ENCODE data around the gene PPP1R3F.
A peak's percentile ranks its signal among the peaks of the same experiment; 100 is the strongest.
"Not testable (repeated sequence)": the region's sequence is repeated elsewhere in the genome, so short reads cannot be mapped to it uniquely, and the experiment has no call there.

Gene PPP1R3F

DNA sequence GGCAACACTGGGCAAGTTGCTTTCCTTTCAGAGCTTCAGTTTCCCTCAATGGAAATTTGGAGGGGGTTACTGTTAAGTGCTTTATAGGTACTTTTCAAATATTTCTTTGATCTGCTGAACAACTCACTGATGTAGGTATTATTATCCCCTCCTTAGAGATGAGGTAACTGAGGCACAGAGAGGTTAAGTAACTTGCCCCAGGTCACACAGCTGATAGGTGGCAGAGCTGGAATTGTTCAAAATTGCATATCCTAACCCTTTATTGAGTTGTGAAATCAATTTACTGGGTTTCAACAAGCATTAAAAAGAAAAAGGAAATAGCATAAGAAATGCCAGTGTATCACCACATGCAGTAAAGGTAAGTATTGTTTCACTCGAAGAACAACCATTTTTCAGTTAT is 6.6 kb downstream of the PPP1R3F start:
- no peak for DNase-seq

DNA sequence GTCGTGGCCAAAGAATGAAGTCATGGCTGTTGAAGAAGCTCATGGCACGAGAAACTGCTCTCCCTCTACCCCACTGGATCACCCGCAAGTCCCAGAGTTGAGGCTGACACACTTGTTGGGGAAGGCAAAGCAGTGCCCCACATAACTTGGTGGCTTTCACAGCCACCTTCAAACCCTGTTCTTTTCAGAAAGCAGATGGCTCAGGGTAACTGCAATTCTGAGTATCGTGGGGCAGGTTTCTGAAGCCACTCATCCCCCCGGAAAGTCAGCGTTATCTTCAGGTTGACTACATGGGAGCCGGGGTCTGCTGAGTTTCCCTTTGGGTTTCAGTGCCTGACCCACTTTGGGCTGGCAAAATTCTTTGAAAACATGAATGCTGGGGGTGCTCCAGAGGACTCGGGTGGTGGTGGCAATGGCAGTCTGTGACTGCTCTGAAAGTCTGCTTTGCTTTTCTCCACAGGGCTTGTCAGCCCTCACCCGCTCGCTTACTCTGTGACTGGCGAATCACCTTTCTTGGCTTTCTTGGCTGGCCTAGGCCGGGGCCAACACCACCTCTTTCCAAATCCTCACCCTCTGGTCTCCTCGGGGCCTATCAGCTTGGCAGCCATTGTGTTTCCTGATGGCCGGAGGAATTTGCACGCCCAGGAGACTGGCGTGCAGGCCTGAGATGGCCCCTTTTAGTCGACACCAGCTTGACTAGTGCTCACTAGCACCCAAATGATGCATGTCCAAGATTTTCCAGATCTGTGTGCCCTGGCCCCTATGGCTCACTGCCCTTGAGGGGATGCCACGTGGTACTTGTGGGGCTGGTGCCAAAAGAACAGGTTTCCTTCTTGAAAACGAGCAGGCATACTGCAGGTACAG is 7.3 kb downstream of the PPP1R3F start:
- DNase-seq = no peak

DNA sequence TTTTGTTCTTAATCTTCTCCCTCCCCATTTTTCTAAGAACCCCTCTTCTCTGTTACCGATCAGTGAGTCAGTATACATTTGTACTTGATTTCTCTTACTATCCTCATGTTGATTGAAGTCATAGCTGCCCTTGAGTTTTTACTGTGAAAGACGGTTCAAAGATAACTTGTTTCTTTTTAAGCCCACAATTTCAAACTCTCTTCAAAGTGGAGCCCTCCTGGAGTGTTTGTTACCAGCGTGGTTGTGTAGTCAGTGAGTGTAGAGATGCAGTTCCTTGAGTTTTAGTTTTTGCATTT is 7.9 kb downstream of the PPP1R3F start:
- no peak for DNase-seq

DNA sequence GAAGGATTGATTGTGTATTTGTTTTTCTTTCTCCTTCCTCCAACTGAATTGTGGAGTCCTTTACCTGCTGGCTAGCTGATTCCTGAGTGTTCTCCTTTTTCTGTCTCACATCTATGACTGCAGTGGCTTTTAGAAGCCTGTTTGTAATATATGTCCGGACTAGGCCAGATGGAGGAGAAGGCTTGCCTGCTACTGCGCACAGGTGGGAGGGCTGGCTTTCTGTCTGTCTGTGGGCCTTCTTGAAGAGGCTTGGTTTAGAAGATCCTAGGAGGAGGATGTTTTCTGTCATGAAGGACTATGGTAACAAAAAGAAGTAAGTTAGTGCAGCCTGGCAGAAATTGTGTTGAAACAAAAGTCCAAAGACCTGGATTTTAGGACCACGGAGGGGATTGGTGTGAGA is 8.5 kb downstream of the PPP1R3F start:
- no peak for DNase-seq

DNA sequence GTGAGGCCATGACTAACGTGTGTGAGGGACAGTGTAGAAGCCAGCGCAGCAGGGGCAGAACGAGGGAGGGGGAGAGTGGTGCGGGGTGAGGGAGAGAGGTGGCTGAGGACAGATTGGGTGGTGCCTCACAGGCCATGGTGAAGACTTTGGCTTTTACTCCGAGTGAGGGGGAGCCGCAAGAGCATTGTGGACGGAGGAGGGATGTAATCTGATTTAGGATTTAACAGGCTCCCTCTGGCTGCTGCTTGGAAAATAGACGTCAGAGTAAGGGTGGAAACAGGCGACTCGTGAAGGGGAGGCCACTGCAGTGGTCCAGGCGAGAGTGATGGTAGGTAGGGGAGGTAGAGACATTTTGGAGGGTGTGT is 13.0 kb downstream of the PPP1R3F start:
- DNase-seq = no peak

DNA sequence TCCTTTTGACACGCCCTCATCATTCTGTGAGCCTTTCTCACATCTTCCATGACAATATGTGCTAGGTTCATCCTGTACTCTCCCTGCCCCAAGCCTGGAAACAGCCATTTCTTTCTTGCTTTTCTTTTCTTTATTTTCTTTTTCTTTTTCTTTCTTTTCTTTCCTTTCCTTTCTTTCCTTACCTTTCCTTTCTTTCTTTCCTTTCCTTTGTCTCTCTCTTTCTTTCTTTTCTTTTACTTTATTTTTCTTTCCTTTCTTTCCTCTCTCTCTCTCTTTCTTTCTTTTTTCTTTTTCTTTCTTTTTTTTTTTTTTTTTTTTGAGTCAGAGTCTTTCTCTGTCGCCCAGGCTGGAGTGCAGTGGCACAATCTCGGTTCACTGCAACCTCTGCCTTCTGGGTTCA is 14.6 kb downstream of the PPP1R3F start:
- no peak for DNase-seq

DNA sequence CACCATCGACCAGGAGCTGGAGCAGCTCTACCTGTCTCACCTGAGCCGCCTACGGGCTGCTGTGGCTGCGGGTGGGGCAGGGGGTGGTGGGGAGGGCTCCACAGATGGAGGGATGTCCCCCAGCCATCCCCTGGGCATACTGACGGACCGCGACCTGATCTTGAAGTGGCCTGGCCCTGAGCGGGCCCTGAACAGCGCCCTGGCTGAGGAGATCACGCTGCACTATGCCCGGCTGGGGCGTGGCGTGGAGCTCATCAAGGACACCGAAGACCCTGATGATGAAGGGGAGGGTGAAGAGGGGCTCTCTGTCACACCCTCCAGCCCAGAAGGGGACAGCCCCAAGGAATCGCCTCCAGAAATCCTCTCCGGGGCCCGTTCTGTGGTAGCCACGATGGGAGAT is 16.5 kb downstream of the PPP1R3F start:
- DNase-seq = no peak

DNA sequence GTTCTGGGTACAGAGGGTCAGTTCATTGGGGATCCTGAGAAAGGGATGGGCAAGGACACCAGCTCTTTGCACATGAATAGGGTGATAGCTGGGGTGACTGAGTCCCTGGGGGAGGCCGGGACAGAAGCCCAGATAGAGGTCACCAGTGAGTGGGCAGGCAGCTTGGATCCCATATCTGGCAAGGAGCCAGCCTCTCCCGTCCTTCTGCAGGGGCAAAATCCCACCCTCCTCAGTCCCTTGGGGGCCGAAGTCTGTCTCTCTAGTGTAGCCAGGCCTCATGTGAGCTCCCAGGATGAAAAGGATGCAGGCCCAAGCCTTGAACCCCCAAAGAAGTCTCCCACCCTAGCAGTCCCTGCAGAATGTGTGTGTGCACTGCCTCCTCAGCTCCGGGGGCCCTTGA is 17.0 kb downstream of the PPP1R3F start:
- DNase-seq = no peak

DNA sequence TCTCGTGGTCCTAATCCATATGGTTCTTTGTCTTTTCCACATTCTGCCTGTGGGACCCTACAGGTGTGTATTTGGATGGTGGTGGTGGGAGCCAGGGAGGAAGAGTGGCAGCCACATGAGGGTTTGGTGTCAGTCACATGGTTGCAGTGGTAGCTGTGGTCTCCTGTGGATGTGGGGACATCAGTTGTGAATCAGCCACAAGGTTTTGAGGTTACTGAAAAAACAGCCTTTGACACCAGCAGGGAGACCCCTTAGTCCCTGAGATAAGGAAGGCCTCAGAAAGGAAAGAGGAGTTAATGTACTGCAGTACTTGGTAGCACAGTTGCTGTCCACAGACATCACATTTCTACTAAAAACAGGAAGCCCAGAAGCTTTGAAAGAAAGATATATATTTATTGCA is 18.1 kb downstream of the PPP1R3F start:
- no peak for DNase-seq

DNA sequence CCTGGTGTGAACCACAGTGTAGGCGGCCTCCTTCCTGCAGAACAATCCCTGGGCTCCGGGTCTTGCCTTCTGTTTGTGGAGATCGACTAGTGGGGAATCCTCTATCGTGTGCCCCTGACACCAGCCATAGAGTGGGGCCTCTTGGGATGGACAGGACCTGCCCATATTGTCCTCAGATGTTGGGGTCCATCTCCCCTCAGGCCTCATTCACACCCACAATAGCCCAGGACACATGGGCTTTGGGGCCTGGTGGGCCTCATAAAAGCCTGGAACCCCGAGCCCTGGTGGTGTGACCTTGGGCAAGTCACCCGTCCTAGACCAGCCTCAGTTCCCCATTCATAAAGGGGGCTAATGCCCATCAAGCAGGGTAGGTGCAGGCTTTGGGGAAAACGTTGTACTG is 20.6 kb downstream of the PPP1R3F start:
- DNase-seq = no peak

DNA sequence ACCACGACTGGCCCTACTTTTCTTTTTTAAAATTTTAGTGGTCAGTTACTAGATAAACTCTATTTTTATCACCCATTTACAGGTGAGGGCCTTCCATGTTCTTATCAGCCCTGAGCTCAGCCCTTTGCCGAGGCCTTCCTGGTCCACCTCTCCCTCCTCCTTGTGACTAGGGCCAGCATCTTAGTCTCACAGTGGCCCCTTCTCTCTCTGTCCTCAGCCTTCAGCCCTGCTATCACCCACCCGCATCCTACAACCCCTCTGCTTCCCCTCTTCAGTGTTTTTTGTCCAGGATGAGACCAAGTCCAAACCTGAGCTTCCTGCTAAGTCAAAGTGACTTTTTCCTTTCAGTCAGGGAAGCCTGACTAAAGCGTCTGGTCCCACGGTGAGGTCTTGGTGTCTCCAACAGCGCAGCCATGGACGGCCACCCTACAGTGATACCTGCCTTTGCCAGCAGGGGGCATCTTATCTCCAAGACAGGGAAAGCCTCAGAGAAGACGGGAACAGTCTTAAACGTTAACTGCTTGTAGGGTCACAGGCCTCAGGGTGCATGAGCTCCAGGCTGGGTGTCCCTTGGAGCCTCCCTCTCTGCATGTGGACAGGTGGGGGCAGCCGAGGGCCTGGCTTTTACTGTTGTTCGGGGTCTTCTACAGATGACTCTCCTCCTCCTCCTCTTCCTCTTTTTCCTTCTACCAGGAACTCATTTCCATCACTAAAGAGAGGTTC is 22.2 kb downstream of the PPP1R3F start:
- DNase-seq = peak; percentile 45

DNA sequence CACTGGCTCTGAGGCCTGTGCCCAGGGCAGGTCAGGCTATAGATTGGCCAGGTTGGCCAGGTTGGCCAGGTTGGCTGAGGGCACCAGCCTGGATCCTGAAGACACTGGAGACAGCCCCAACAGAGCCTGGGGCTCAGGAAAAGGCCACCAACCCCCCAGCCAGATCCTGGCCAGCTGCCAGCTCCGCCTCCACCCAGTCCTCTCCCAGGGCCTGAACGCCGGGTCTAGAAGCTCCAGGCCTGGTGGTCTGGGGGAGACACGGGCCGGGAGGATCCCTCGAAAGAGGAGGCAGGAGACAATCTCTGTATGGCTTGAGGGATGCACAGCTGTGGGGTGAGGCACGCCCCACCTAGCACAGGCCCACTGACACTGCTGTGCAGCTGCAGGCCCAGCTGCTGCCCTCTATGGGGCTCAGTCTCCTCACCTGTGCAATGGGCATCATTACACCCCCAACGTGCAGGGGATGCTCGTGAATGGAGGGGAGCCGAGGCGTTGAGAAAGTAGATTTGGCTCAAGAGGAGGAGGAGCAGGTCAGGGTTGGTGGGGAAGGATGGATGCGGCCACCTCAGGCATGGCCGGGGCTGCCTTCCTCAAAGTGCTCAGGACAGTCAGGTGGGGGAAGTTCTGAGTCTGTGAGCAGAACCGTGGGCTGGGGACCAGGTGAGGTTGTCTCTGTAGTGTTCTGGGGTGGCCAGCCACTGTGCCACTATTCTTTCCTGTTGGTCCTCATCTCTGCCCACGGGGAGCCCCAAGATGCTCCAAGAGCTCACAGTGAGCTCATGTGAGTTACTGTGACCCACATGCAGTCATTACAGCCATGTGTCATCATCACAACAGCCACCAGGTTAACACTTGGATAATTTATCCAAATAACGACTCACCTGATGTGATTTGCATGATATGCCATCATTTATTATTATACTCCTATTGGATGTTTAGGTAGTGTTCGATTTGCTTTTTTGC is 23.1 kb downstream of the PPP1R3F start:
- no peak for DNase-seq

DNA sequence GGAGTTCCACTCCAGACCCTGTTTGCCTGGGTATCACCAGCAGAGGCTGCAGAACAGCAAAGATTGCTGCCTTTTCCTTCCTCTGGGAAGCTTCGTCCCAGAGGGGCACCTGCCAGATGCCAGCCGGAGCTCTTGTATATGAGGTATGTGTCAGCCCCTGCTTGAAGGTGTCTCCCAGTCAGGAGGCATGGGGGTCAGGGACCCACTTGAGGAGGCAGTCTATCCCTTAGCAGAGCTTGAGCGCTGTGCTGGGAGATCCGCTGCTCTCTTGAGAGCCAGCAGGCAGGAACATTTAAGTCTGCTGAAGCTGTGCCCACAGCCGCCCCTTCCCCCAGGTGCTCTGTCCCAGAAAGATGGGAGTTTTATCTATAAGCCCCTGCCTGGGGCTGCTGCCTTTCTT is 29.7 kb downstream of the PPP1R3F start:
- not testable (repeated sequence) for DNase-seq

DNA sequence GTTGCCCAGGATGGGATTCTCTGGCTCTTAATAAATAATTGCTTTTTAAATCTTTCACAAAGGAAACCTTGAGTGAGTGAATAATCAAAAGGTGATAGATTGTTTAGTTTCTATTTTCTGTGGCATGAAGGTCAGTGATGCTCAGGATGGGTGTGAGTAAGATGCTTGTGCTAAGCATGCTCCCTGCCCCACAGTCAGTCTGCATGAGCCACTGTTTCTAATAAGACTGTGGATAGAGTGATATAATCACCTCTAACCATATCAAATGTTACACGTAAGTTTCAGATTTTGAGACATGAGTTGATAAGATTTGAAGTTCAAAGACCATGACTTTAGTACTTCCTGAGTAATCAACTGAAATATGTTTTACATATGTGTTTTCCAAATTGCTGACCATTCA is 31.1 kb downstream of the PPP1R3F start:
- no peak for DNase-seq

DNA sequence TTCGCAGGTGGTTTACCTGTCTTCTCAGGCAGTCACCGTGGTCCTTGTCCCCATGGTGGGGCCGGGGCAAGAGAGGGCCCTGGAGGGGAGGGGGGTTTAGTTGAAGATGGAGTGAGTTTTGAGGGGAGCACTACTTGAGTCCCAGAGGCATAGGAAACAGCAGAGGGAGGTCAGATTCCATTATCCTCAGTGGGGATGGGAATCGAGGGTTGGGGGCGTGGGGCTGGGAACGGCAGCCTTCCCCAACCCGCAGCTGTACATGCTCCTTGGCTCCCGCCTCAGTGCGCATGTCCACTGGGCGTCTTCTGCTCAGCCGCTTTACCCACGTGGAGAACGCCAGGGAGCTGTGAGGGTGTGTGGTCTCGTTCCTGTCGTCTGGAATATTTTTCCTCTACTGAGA is 33.8 kb downstream of the PPP1R3F start, which contains the start of gene GAGE10:
TSS of gene GAGE10 (plus strand) at position 301 of the 400 bp plus-strand sequence. CDS start 1,214 bp downstream, outside the sequence.
- DNase-seq = no peak

DNA sequence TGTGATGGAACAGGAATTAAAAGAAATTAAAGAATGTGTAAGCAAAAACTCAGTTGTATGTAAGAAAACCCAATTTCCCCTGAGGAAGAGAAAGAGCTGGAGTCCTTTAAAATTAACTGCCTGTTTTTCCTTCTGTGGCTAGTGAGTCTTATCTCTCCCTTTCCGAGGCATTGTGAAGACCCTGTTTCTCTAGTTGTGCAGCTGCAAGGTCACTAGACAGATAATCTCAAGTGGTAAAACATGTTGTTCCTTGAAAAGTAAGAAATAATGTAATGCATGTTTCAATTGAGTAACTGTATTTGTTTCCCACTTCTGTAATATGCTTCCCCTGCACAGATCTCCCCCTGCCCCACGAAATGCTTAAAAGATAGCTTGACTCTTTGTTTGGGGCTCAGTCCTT is 38.2 kb downstream of the PPP1R3F start:
- DNase-seq = not testable (repeated sequence)

DNA sequence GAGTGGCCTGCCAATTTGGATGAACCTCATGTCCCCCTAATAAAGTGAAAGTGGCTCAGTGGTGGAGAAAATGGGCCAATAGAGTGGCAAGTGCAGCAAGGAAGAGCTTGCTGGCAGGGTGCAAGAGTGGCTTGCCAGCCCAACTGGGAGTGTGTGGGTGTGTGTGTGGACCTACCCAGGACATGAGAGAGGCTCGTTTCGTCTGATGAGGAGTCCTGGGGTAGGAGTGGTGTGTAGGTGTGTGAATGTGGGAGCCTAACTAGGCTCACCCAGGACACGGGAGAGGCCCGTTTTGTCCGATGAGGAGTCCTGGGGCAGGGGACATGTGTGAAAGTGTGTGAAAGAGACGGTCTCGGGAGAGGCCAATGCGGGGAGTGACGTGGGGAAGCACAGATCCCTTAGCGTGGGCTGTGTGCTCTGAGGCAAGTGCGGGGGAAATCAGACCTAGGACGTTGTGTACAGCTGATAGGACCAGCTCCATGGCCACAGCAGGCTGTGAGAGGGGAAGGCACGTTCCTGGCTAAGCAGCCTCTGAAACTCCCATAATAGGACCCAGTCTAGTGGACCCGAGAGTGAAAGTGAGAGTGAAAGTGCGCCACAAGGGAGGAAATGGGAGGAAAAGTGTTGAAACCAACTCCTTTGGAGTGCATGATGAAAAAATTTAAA is 39.1 kb downstream of the PPP1R3F start:
- DNase-seq = peak; percentile 8

DNA sequence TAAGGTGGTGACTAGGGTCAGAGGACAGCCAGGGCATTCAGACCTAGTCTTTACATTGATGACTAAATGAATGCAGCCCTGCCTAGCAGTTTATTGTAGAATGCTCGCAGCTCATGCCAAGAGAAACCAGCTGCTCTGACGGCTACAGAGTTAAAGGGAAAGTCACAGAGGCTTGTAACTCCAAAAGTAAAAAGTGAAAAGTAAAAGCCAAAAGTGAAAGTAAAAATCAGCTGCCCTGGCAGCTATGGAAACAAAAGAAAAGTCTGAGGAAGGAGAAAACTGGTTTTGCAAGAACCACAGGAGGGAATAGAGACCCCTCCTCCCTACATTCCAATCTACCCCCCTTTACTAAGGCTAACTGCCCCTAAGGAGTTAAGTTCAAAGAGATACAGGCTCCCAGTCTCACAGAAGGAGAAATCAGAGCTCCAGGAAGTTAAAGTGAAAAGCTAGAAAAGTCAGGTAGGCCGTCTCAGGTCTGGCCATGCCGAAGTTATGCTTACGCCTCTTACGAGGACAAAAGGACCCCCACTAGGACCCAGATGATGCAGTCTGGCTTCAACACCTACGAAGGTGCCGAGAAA is 39.9 kb downstream of the PPP1R3F start:
- DNase-seq = no peak

DNA sequence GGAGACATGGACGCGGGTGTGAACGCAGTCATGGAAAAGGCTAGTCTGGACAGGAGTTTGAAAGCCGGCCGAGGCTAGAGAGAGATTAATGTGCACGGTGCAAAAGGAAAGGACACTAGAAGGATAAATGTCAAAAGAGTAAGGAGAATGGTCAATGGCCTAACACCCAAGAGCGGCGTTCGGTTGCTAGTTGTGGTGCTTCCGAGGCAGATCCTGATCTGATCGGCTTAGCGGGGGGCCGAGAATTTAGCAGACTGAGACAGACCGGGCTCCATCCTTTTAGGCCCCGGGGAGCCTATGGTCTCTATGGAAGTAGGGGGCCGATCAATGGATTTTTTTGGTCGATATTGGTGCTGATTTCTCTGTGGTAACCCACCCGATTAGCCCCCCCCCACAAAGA is 40.8 kb downstream of the PPP1R3F start:
- no peak for DNase-seq

DNA sequence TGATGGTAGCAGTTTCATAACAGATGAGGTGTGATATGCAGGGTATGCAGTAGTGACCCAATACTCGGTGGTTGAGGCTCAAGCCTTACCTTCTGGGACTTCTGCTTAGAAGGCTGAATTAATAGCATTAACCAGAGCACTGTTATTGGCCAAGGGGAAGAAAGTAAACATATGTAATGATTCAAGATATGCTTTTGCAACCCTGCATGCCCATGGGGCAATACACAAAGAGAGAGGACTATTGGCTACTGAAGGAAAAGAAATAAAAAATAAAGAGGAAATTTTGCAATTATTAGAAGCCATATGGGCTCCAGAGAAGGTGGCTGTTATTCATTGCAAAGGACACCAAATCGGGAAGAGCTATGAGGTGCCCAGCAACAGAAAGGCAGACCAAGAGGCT is 42.6 kb downstream of the PPP1R3F start:
- DNase-seq = no peak

DNA sequence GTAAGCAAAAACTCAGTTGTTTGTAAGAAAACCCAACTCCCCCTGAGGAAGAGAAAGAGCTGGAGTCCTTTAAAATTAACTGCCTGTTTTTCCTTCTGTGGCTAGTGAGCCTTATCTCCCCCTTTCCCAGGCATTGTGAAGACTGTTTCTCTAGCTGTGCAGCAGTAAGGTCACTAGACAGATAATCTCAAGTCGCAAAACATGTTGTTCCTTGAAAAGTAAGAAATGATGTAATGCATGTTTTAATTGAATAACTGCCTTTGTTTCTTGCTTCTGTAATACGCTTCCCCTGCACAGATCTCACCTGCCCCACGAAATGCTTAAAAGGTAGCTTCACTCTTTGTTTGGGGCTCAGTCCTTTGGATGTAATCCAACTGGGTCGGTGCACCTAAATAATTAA is 46.5 kb downstream of the PPP1R3F start:
- no peak for DNase-seq

DNA sequence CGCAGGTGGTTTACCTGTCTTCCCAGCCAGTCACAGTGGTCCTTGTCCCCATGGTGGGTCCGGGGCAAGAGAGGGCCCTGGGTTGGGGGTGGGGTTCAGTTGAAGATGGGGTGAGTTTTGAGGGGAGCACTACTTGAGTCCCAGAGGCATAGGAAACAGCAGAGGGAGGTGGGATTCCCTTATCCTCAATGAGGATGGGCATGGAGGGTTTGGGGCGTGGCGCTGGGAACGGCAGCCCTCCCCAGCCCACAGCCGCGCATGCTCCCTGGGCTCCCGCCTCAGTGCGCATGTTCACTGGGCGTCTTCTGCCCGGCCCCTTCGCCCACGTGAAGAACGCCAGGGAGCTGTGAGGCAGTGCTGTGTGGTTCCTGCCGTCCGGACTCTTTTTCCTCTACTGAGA is 52.1 kb downstream of the PPP1R3F start, which contains the start of gene GAGE12J:
TSS of gene GAGE12J (plus strand) at position 301 of the 400 bp plus-strand sequence. CDS start 1,157 bp downstream, outside the sequence.
- DNase-seq = not testable (repeated sequence)

Data from activated CD4-positive, alpha-beta T cell treated with anti-CD3 and anti-CD28 coated beads for 1 hour (primary cell).